ENCODE results near the gene ASIC1. TPM values are rescaled to one million over a fixed set of nuclear protein-coding genes. Genes with fewer than 3 reads are reported as not detected.
"Not testable (repeated sequence)": the region's sequence is repeated elsewhere in the genome, so short reads cannot be mapped to it uniquely, and the experiment has no call there.

ASIC1 gene
- total RNA-seq, 1 donor from 2014 or later, result 25.0 TPM

DNA sequence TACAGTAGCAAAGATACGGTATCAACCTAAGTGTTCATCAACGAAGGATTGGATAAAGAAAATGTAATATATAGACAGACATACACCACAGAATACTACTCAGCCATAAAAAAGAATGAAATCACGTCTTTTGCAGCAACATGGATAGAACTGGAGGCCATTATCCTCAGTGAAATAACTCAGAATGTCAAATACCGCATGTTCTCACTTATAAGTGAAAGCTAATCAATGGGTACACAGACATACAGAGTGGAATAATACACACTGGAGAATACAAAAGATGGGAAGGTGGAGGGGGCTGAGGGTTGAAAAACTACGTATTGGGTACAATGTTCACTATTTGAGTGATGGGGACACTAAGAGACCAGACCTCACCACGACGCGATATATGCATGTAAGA lies 33.2 kb upstream of the ASIC1 start:
- Mint-ChIP-seq H3K36me3 (ENCODE audit: low read depth) (peaks cover 2% of the 10 kb centered on the region), H3K27me3 (ENCODE audit: low read depth) (no peaks in the 10 kb centered on the region), H3K4me3 (peak overlapping the region; percentile 97), H3K9me3 (peaks cover 2% of the 10 kb centered on the region), H3K27ac (ENCODE audit: unreplicated experiment) (no peak overlapping the region), H3K4me1 (peaks cover 40% of the 10 kb centered on the region)
- TF ChIP-seq, protein P1, sequence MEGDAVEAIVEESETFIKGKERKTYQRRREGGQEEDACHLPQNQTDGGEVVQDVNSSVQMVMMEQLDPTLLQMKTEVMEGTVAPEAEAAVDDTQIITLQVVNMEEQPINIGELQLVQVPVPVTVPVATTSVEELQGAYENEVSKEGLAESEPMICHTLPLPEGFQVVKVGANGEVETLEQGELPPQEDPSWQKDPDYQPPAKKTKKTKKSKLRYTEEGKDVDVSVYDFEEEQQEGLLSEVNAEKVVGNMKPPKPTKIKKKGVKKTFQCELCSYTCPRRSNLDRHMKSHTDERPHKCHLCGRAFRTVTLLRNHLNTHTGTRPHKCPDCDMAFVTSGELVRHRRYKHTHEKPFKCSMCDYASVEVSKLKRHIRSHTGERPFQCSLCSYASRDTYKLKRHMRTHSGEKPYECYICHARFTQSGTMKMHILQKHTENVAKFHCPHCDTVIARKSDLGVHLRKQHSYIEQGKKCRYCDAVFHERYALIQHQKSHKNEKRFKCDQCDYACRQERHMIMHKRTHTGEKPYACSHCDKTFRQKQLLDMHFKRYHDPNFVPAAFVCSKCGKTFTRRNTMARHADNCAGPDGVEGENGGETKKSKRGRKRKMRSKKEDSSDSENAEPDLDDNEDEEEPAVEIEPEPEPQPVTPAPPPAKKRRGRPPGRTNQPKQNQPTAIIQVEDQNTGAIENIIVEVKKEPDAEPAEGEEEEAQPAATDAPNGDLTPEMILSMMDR (conservative IDR thresholded peaks at IDR 0.05), result no peak
- no peak for DNase-seq (ENCODE audit: low read depth, low spot score)

DNA sequence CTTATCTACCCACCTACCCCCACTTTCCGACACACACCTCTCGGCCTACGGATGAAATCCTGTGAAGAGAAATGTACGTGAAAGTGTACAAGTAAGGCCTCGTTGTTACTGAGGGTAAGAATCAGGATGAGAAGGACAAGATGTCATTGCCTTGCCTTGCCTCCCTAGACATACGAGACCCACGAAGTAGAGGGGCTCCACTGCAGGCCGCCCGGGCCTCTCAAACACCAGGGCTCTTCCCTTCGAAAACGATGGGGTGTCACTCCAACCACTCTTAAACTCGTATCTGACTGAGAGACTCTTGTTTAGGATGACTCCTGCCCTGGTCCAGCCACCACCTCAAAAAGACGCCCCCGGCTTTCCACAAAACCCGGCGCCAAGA lies 32.6 kb upstream of the ASIC1 start:
- Mint-ChIP-seq H3K4me1 (peaks cover 39% of the 10 kb centered on the region), H3K27me3 (ENCODE audit: low read depth) (no peaks in the 10 kb centered on the region), H3K9me3 (peaks cover 2% of the 10 kb centered on the region), H3K4me3 (peak overlapping the region; percentile 97), H3K36me3 (ENCODE audit: low read depth) (peaks cover 2% of the 10 kb centered on the region), H3K27ac (ENCODE audit: unreplicated experiment) (peak overlapping the region; percentile 99)
- no peak for DNase-seq (ENCODE audit: low read depth, low spot score)
- TF ChIP-seq, protein P1 (conservative IDR thresholded peaks at IDR 0.05), result no peak

- Mint-ChIP-seq H3K27me3 (ENCODE audit: low read depth) (no peaks in the 10 kb centered on the region), H3K27ac (ENCODE audit: unreplicated experiment) (peak within 1 kb of the TSS; percentile 99), H3K4me1 (peaks cover 39% of the 10 kb centered on the region), H3K4me3 (peak within 1 kb of the TSS; percentile 97), H3K9me3 (peaks cover 2% of the 10 kb centered on the region), H3K36me3 (ENCODE audit: low read depth) (peaks cover 2% of the 10 kb centered on the region)
- TF ChIP-seq, protein P1 (conservative IDR thresholded peaks at IDR 0.05), result no peak
- peak; percentile 87 for DNase-seq (ENCODE audit: low read depth, low spot score)
These were observed 32.0 kb upstream of the ASIC1 start, which contains the start of gene RACGAP1 for GRCh38 chr12:50025187-50026059. TSS of gene RACGAP1 (minus strand) at chr12:50025494. CDS start at chr12:50016715, 8,779 bp downstream.

DNA sequence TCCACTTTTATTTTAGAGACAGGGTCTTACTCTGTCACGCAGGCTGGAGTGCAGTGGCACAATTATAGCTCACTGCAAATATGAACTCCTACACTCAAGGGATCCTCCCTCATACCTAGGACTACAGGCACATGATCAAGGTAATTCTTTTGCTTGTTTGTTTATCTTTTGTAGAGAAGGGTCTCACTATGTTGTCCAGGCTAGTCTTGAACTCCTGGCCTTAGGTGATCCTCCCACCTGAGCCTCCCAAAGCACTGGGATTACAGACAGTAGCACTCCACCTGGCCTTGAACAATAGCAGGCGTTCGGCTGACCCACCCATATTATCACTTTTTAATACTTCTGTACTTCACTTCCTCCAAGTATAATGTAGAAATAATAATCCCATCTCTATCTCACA lies 30.7 kb upstream of the ASIC1 start:
- no peak overlapping the region for H3K27ac Mint-ChIP-seq (ENCODE audit: unreplicated experiment)
- peaks cover 2% of the 10 kb centered on the region for H3K36me3 Mint-ChIP-seq (ENCODE audit: low read depth)
- TF ChIP-seq, protein P1 (conservative IDR thresholded peaks at IDR 0.05), result no peak
- DNase-seq (ENCODE audit: low read depth, low spot score), result no peak
- H3K4me3 Mint-ChIP-seq, result peak overlapping the region; percentile 52
- H3K9me3 Mint-ChIP-seq, result peaks cover 2% of the 10 kb centered on the region
- no peaks in the 10 kb centered on the region for H3K27me3 Mint-ChIP-seq (ENCODE audit: low read depth)
- peaks cover 26% of the 10 kb centered on the region for H3K4me1 Mint-ChIP-seq

GRCh38 chr12:50030449-50030848 lies 26.9 kb upstream of the ASIC1 start:
- DNase-seq (ENCODE audit: low read depth, low spot score); H3K27ac Mint-ChIP-seq (ENCODE audit: unreplicated experiment); H3K36me3 Mint-ChIP-seq (ENCODE audit: low read depth); H3K9me3 Mint-ChIP-seq; H3K4me3 Mint-ChIP-seq; H3K27me3 Mint-ChIP-seq (ENCODE audit: low read depth): not testable (repeated sequence)
- H3K4me1 Mint-ChIP-seq, result peaks cover 13% of the 10 kb centered on the region

DNA sequence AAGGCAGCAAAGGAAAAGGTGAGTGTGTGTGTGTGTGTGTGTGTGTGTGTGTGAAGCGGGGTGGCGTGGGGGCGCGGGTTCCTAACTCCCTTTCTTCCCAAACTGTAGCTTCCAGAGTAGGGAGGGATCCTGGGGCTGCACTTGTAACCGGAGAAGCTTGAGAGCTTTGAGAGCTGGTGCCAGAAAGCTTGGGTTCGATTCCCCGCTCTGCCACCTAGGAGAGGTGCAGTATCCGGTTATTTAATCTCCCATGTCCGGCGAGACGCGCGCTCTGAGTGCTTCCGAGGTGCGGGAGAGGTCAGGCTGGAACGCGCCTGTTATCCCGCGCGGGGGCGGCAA lies 24.9 kb upstream of the ASIC1 start:
- DNase-seq (ENCODE audit: low read depth, low spot score), result no peak
- Mint-ChIP-seq H3K4me3 (no peak overlapping the region), H3K27ac (ENCODE audit: unreplicated experiment) (no peak overlapping the region), H3K27me3 (ENCODE audit: low read depth) (peaks cover 3% of the 10 kb centered on the region), H3K36me3 (ENCODE audit: low read depth) (no peaks in the 10 kb centered on the region), H3K4me1 (peaks cover 9% of the 10 kb centered on the region), H3K9me3 (no peaks in the 10 kb centered on the region)
- TF ChIP-seq, protein P1 (conservative IDR thresholded peaks at IDR 0.05), result no peak

Data from neural crest cell (in vitro differentiated cells).